ENCODE data around the gene PAX2. TPM values are rescaled to one million over a fixed set of nuclear protein-coding genes. Genes with fewer than 3 reads are reported as not detected.

PAX2 gene
- total RNA-seq, 1 experiment from 2014 or later, result 0.09 TPM

DNA sequence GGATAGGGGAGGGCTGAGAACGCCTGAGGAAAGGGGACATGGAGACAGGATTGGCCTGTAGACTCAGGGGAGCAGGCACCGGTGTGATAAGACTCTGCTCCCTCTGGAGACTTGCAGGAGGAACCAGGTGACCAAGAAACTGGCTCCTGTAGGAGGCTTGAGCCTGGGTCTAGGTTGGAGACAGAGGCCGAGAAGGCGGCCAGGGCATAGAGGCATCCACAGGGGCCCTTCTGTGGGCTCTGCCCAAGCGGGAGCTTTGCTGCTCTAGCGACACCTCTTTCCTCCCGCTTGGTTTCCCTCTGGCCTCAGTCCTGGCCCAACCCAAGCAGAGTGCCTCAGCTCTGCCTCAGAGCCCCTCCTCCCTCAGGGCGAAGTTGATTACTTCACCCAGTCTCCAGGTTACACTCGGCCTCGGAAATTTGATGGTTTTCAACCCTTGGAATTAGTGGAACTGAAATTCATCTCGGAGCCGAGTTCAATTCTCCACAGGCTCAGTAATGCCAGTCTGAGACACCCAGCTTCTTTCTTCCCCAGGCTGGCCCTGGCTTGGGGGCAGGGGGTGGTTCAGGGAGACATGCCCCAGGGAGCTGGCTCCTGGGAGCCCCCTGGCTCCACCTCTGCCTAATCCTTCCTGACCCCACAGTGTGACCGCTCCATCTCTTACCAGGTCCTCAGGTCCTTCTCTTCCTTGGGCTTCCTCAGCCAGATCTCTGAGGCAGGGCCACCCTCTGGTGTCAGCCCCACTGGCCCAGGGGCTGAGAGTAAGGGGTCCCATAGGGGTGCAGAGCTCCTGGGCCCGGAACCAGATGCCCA lies 60.4 kb downstream of the PAX2 start:
- POLR2A ChIA-PET, result no interaction called here

DNA sequence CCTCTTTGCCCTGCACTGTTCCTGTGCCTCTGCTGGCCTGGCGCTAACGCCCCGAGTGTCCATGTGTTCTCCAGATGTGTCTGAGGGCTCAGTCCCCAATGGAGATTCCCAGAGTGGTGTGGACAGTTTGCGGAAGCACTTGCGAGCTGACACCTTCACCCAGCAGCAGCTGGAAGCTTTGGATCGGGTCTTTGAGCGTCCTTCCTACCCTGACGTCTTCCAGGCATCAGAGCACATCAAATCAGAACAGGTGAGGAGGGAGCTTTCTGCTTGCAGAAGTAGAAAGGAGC lies 60.9 kb downstream of the PAX2 start:
- TF ChIP-seq SOX15 (CRISPR knock-in tag; IDR thresholded peaks at IDR 0.05), result no peak
- TF ChIP-seq, protein P1, sequence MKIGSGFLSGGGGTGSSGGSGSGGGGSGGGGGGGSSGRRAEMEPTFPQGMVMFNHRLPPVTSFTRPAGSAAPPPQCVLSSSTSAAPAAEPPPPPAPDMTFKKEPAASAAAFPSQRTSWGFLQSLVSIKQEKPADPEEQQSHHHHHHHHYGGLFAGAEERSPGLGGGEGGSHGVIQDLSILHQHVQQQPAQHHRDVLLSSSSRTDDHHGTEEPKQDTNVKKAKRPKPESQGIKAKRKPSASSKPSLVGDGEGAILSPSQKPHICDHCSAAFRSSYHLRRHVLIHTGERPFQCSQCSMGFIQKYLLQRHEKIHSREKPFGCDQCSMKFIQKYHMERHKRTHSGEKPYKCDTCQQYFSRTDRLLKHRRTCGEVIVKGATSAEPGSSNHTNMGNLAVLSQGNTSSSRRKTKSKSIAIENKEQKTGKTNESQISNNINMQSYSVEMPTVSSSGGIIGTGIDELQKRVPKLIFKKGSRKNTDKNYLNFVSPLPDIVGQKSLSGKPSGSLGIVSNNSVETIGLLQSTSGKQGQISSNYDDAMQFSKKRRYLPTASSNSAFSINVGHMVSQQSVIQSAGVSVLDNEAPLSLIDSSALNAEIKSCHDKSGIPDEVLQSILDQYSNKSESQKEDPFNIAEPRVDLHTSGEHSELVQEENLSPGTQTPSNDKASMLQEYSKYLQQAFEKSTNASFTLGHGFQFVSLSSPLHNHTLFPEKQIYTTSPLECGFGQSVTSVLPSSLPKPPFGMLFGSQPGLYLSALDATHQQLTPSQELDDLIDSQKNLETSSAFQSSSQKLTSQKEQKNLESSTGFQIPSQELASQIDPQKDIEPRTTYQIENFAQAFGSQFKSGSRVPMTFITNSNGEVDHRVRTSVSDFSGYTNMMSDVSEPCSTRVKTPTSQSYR (CRISPR knock-in tag; IDR thresholded peaks at IDR 0.05), result no peak
- TF ChIP-seq, protein P2, sequence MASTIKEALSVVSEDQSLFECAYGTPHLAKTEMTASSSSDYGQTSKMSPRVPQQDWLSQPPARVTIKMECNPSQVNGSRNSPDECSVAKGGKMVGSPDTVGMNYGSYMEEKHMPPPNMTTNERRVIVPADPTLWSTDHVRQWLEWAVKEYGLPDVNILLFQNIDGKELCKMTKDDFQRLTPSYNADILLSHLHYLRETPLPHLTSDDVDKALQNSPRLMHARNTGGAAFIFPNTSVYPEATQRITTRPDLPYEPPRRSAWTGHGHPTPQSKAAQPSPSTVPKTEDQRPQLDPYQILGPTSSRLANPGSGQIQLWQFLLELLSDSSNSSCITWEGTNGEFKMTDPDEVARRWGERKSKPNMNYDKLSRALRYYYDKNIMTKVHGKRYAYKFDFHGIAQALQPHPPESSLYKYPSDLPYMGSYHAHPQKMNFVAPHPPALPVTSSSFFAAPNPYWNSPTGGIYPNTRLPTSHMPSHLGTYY (CRISPR knock-in tag; IDR thresholded peaks at IDR 0.05), result no peak
- TF ChIP-seq JAZF1 (CRISPR knock-in tag; IDR thresholded peaks at IDR 0.05), result no peak
- no peak for TF ChIP-seq GTF2I (CRISPR knock-in tag; conservative IDR thresholded peaks at IDR 0.05)
- no peak for TF ChIP-seq E2F5 (CRISPR knock-in tag; IDR thresholded peaks at IDR 0.05)
- TF ChIP-seq ATF1 (CRISPR knock-in tag; IDR thresholded peaks at IDR 0.05), result no peak
- TF ChIP-seq ZNF138 (CRISPR knock-in tag; conservative IDR thresholded peaks at IDR 0.05), result no peak
- no peak for TF ChIP-seq CREM (CRISPR knock-in tag; IDR thresholded peaks at IDR 0.05)
- no peak for TF ChIP-seq AR (CRISPR knock-in tag; IDR thresholded peaks at IDR 0.05)
- TF ChIP-seq ZNF121 (CRISPR knock-in tag; IDR thresholded peaks at IDR 0.05), result no peak
- TF ChIP-seq PRDM15 (CRISPR knock-in tag; IDR thresholded peaks at IDR 0.05), result no peak
- TF ChIP-seq MLX (CRISPR knock-in tag; IDR thresholded peaks at IDR 0.05), result no peak
- Mint-ChIP-seq H3K9me3 (no peaks in the 10 kb centered on the region), H3K27me3 (ENCODE audit: low read depth) (peaks cover 18% of the 10 kb centered on the region), H3K36me3 (no peaks in the 10 kb centered on the region), H3K4me3 (no peak overlapping the region), H3K27ac (no peak overlapping the region), H3K4me1 (peaks cover 18% of the 10 kb centered on the region)
- ChIA-PET POLR2A (no interaction called here), CTCF (interaction anchor here (0.9 to 1.2 kb wide), 3 partner anchors 21 to 324 kb away, joined by 3 to 4 read pairs (median 3); no protein-coding TSS in a partner anchor)
- no peak for ATAC-seq
- DNase-seq (ENCODE audit: low spot score), result no peak

More for the DNA sequence above, 60.4 kb downstream of the PAX2 start:
- DNase-seq (ENCODE audit: low spot score) (no peak), ATAC-seq (peak; percentile 38)
- Mint-ChIP-seq H3K27me3 (ENCODE audit: low read depth) (peaks cover 21% of the 10 kb centered on the region), H3K27ac (no peak overlapping the region), H3K4me3 (no peak overlapping the region), H3K4me1 (peaks cover 18% of the 10 kb centered on the region), H3K36me3 (no peaks in the 10 kb centered on the region), H3K9me3 (no peaks in the 10 kb centered on the region)
- CTCF ChIA-PET, result interaction anchor here (0.7 to 1.5 kb wide), 5 partner anchors 22 to 323 kb away, joined by 3 to 8 read pairs (median 4); no protein-coding TSS in a partner anchor
- TF ChIP-seq, protein P3, sequence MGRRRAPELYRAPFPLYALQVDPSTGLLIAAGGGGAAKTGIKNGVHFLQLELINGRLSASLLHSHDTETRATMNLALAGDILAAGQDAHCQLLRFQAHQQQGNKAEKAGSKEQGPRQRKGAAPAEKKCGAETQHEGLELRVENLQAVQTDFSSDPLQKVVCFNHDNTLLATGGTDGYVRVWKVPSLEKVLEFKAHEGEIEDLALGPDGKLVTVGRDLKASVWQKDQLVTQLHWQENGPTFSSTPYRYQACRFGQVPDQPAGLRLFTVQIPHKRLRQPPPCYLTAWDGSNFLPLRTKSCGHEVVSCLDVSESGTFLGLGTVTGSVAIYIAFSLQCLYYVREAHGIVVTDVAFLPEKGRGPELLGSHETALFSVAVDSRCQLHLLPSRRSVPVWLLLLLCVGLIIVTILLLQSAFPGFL (CRISPR knock-in tag; IDR thresholded peaks at IDR 0.05; ENCODE audit: borderline replicate concordance), result no peak
- TF ChIP-seq ZNF232 (CRISPR knock-in tag; IDR thresholded peaks at IDR 0.05) (no peak), HMGXB4 (CRISPR knock-in tag; IDR thresholded peaks at IDR 0.05) (no peak)

All from WTC11 (cell line).